Inferior parietal cortex (tissue), 1 donor: ENCODE data around the gene MMP8.
A peak's percentile ranks its signal among the peaks of the same experiment; 100 is the strongest.

Source experiments
- DNase-seq: peaks from one replicate; pipeline ENCODE4 v3.0.0-alpha.2; 2016; ENCODE audit errors: extremely low spot score

MMP8 gene

GRCh38 chr11:102722821-102723220, 1.9 kb downstream of the MMP8 start:
- DNase-seq: no peak

- no peak for DNase-seq
These were observed 5.0 kb downstream of the MMP8 start for GRCh38 chr11:102719620-102720277.

- DNase-seq: no peak
These were observed 7.5 kb downstream of the MMP8 start for GRCh38 chr11:102717280-102717679.

GRCh38 chr11:102716527-102716926, 8.2 kb downstream of the MMP8 start:
- DNase-seq: no peak

- DNase-seq: no peak
These were observed 12.6 kb downstream of the MMP8 start for GRCh38 chr11:102712137-102712536.

- DNase-seq: no peak
These were observed 15.4 kb downstream of the MMP8 start for GRCh38 chr11:102709201-102709945.

GRCh38 chr11:102708654-102709053, 16.1 kb downstream of the MMP8 start:
- no peak for DNase-seq

GRCh38 chr11:102705626-102706025, 19.1 kb downstream of the MMP8 start, which contains the start of gene MMP27:
TSS of gene MMP27 (minus strand) at chr11:102705769. CDS start at chr11:102705714, 55 bp downstream.
- no peak for DNase-seq

GRCh38 chr11:102704841-102705240, 19.9 kb downstream of the MMP8 start:
- DNase-seq: no peak

- DNase-seq: no peak
These were observed 20.8 kb downstream of the MMP8 start for GRCh38 chr11:102703826-102704493.

GRCh38 chr11:102695201-102695600, 29.6 kb downstream of the MMP8 start:
- DNase-seq: no peak

- no peak for DNase-seq
These were observed 39.0 kb downstream of the MMP8 start for GRCh38 chr11:102685754-102686153.

GRCh38 chr11:102685338-102685737, 39.4 kb downstream of the MMP8 start:
- DNase-seq: no peak

- DNase-seq: no peak
These were observed 41.5 kb downstream of the MMP8 start for GRCh38 chr11:102683277-102683676.

- DNase-seq: no peak
These were observed 43.8 kb downstream of the MMP8 start for GRCh38 chr11:102680945-102681344.

GRCh38 chr11:102678022-102678421, 46.7 kb downstream of the MMP8 start:
- no peak for DNase-seq

GRCh38 chr11:102676084-102676483, 48.7 kb downstream of the MMP8 start:
- DNase-seq: no peak

- no peak for DNase-seq
These were observed 55.1 kb downstream of the MMP8 start for GRCh38 chr11:102669664-102670063.

GRCh38 chr11:102666331-102666957, 58.3 kb downstream of the MMP8 start:
- peak; percentile 62 for DNase-seq

GRCh38 chr11:102664001-102664752, 60.6 kb downstream of the MMP8 start:
- DNase-seq: no peak

- DNase-seq: no peak
These were observed 62.1 kb downstream of the MMP8 start for GRCh38 chr11:102662607-102663006.
